Activated naive CD8-positive, alpha-beta T cell treated with anti-CD3 and anti-CD28 coated beads, Interleukin-2, amount 10 ng/mL, durations not matched to agents 7 days and 5 days (primary cell): ENCODE results near the gene AKAP11. TPM values are rescaled to one million over a fixed set of nuclear protein-coding genes. Genes with fewer than 3 reads are reported as not detected.

ENCODE experiments used
- ATAC-seq: fragments of 150-1000 bp; cut with Tn5 transposase; one replicate; pipeline ENCODE4 v1.10.0; 2021; ENCODE audit warnings: low read depth, moderate library complexity
- POLR2A ChIA-PET: fragments of 350-600 bp; sonication (Branson Sonifier 250); formaldehyde crosslinking; loops from one replicate; lab custom pipeline; 2021; ENCODE audit warnings: antibody characterized with exemption; lab: Charles Lee
- DNase-seq: peaks from one replicate; pipeline ENCODE4 v3.0.0; 2021
- H3K27ac Mint-ChIP-seq: one replicate; pipeline ENCODE4 v1.8.0; 2022; ENCODE audit warnings: mild to moderate bottlenecking, mixed read lengths
- H3K27me3 Mint-ChIP-seq: one replicate; pipeline ENCODE4 v1.8.0; 2022; ENCODE audit warnings: mild to moderate bottlenecking, moderate library complexity, mixed read lengths
- H3K36me3 Mint-ChIP-seq: one replicate; pipeline ENCODE4 v1.8.0; 2021; ENCODE audit warnings: mild to moderate bottlenecking, mixed read lengths
- H3K4me1 Mint-ChIP-seq: one replicate; pipeline ENCODE4 v1.8.0; 2021; ENCODE audit warnings: mixed read lengths
- H3K4me3 Mint-ChIP-seq: one replicate; pipeline ENCODE4 v1.8.0; 2022; ENCODE audit warnings: mild to moderate bottlenecking, moderate library complexity, mixed read lengths
- H3K9me3 Mint-ChIP-seq: one replicate; pipeline ENCODE4 v1.8.0; 2021; ENCODE audit warnings: mixed read lengths
- total RNA-seq, 2 experiments: library from RNA; stranded (reverse); gene quantifications; one replicate each; pipeline ENCODE4 v1.2.3, GENCODE V29; 2021

The AKAP11 gene
- total RNA-seq, 2 experiments from 2014 or later: 30.1 to 30.6 TPM

DNA sequence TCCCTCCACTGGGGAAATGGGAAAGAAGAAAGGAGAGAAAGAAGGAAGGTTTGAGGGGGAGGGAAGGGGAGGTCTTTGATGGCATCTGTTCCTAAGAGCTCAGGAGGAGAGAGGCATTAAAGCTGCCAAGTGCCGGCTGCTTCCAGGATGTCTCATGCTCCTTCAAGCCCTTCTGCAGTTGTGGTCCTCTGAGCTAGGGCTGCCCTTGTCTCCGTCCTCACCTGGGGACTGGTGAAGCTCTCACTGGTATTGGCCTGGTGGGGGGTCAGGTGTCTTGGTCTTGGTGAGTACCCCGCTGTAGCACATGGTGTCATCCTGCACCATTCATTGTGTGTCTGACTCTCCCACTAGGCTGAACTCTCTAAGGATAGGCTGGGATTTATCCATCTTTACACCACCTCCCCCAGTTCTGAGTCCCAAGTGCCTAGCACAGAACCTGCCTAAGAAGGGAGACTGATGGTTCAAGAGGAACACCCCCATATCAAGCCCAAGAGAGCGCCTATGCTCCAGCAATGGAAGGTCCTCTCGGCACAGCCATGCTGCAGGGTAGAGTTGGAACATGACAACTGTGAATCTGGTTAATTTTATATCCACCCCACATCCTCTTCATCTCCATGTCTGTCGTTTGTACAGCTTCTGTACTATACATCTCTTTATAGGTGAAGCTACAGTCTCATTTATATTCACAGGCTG, 83.7 kb downstream of the AKAP11 start:
- H3K4me3 Mint-ChIP-seq: peak overlapping the region; percentile 72
- POLR2A ChIA-PET: interaction anchor here (1.1 to 2.0 kb wide), 5 partner anchors 12 to 636 kb away, joined by 3 to 10 read pairs (median 9); no protein-coding TSS in a partner anchor
- H3K27ac Mint-ChIP-seq: peak overlapping the region; percentile 97
- H3K36me3 Mint-ChIP-seq: peaks cover 9% of the 10 kb centered on the region
- H3K27me3 Mint-ChIP-seq: no peaks in the 10 kb centered on the region
- DNase-seq: peak; percentile 34
- ATAC-seq: peak; percentile 4
- no peaks in the 10 kb centered on the region for H3K9me3 Mint-ChIP-seq
- H3K4me1 Mint-ChIP-seq: peaks cover 25% of the 10 kb centered on the region

DNA sequence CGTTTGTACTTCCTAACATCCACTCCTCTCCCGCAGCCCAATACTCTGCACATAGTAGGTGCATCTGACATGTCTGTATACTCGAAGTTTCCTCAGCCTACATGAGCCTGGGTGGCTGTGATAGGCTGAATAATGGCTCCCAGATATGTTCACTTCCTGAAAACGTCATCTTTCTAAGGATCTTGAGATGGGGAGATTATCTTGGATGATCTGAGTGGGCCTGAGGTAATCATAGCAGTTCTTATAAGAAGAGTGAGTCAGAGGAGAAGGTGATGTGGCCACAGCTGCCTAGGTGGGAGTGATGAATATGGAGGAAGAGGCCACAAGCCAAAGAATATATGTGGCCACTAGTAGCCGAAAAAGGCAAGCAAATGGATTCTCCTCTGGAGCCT, 84.2 kb downstream of the AKAP11 start:
- DNase-seq (no peak), ATAC-seq (no peak)
- H3K27me3 Mint-ChIP-seq: no peaks in the 10 kb centered on the region
- POLR2A ChIA-PET: interaction anchor here (1.8 kb wide), 1 partner anchor 36 kb away, joined by 9 read pairs; no protein-coding TSS in a partner anchor
- peaks cover 25% of the 10 kb centered on the region for H3K4me1 Mint-ChIP-seq
- H3K4me3 Mint-ChIP-seq: no peak overlapping the region
- H3K9me3 Mint-ChIP-seq: no peaks in the 10 kb centered on the region
- peaks cover 9% of the 10 kb centered on the region for H3K36me3 Mint-ChIP-seq
- H3K27ac Mint-ChIP-seq: peak overlapping the region; percentile 23

DNA sequence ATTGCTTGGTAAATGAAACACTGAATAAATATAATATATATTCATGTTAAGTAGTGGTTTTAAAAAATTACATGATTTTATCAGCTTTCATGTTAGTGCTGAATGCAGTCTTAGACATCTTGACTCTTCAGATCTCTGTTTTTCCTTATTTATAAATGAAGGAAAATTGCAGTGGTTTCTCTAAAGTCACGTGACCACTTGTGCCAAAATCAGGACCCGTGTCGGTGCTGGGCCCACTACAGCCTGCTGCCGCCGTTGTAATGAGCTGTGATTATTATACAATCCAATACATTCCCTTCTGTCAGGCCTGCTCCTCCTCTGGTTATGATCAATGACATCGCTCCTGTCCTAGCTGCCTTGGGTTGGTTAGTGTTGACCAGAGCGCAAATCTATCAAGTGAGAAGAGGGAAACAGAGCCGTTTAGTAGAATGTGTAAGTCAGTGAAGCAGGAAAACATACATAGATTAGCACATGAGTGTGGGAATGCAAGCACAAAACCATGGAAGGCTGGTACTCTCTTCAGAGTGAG, 88.2 kb downstream of the AKAP11 start:
- Mint-ChIP-seq H3K9me3 (no peaks in the 10 kb centered on the region), H3K27me3 (no peaks in the 10 kb centered on the region), H3K4me1 (peaks cover 17% of the 10 kb centered on the region), H3K4me3 (no peak overlapping the region), H3K36me3 (peaks cover 7% of the 10 kb centered on the region), H3K27ac (no peak overlapping the region)
- POLR2A ChIA-PET: interaction anchor here (0.6 kb wide), 1 partner anchor 219 kb away, joined by 3 read pairs; no protein-coding TSS in a partner anchor
- DNase-seq: no peak
- no peak for ATAC-seq

DNA sequence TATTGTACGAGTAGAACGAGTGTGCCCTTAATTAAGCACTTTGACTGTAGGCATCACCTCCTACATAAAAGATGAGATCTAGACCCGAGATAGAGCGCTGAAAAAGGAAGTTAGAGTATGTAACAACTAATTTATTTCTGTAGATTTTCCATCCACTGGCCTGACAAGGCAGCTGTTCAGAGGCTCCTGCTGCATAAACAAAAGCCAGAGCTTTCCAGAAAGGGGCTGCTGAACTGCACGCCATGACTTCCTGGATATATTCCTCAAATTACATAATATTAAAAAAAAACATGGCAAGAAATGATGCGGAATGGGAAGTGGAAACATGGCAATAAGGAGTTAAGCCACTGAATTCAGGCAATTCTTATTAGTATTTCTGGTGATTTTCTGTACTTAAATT, 89.7 kb downstream of the AKAP11 start:
- H3K4me1 Mint-ChIP-seq: peaks cover 7% of the 10 kb centered on the region
- H3K27ac Mint-ChIP-seq: no peak overlapping the region
- POLR2A ChIA-PET: no interaction called here
- H3K36me3 Mint-ChIP-seq: peaks cover 2% of the 10 kb centered on the region
- H3K4me3 Mint-ChIP-seq: no peak overlapping the region
- DNase-seq (no peak), ATAC-seq (no peak)
- H3K9me3 Mint-ChIP-seq: no peaks in the 10 kb centered on the region
- no peaks in the 10 kb centered on the region for H3K27me3 Mint-ChIP-seq

DNA sequence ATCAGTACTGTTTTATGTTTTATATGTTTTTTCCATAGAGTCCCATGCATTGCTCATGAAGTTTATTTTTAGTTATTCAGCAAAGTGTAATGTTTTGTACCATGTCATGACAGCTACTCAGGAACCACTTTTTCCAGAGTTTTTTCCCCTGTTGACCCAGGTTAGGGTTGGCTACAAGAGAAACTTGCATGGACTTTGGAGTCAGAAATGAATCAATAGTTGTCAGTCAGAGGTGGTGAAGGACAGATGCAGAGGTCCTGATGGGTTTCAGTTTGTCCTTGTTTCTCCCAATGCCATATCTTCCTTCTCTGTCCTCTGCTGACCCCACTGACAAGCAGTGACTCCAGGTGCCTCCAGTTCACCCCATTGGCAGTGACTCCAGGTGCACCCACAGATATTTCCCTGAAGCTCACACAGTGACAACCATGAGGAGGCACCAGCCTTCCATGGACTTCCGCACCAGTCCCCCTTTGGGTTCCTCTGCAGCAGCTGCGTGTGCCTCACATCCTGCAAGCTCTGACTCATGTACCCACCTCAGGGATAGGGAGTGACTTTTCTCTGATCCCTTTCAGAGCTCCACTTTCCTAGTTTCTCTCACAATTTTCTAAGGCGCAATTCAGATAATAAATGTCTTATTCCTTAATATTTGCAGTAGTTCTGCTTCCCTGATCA, 92.1 kb downstream of the AKAP11 start:
- peaks cover 13% of the 10 kb centered on the region for H3K4me1 Mint-ChIP-seq
- DNase-seq: no peak
- POLR2A ChIA-PET: interaction anchor here (1.0 kb wide), 1 partner anchor 9 kb away, joined by 3 read pairs; no protein-coding TSS in a partner anchor
- no peaks in the 10 kb centered on the region for H3K36me3 Mint-ChIP-seq
- no peaks in the 10 kb centered on the region for H3K27me3 Mint-ChIP-seq
- ATAC-seq: no peak
- no peak overlapping the region for H3K27ac Mint-ChIP-seq
- no peak overlapping the region for H3K4me3 Mint-ChIP-seq
- no peaks in the 10 kb centered on the region for H3K9me3 Mint-ChIP-seq

DNA sequence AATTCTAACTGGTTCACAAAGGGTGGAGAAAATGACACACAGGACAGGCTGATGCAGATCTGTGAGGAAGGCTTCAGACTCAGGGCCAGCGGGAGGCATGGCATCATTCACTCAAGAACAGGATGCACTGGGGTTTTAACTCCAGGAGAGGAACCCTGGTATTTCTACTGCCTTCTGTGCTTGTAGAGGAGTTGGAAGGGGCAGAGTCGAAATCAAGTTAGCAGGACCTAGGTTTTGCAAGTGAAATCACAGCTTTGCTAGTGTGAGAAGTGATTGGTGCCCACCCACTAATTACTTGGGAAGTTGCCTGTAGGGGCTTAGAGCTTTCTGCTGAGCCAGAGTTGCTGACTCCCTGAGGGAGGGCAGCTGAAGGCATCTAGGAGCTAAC, 92.7 kb downstream of the AKAP11 start:
- Mint-ChIP-seq H3K9me3 (no peaks in the 10 kb centered on the region), H3K27me3 (no peaks in the 10 kb centered on the region), H3K27ac (no peak overlapping the region), H3K4me3 (no peak overlapping the region), H3K4me1 (peaks cover 13% of the 10 kb centered on the region), H3K36me3 (no peaks in the 10 kb centered on the region)
- POLR2A ChIA-PET: interaction anchor here (1.0 kb wide), 1 partner anchor 9 kb away, joined by 3 read pairs; no protein-coding TSS in a partner anchor
- ATAC-seq (no peak), DNase-seq (no peak)

DNA sequence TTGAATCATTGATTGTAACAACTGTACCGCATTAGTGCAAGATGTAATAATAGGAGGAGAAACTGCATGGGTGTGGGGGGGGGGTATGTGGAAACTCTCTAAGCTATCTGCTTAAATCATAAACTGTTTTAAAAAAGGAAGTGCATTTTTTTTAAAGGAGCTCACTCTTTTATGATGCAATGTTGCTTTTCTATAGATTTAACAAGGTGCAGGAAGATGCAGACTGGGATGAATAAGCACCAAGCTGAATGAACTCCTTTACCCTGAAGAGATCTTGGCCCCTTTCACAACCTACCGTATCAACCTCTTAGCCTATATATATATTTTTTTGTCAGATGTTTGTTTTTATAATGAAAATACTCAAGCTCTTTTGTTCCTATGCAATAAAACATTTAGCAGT, 95.9 kb downstream of the AKAP11 start:
- DNase-seq: no peak
- ATAC-seq: no peak
- Mint-ChIP-seq H3K27me3 (no peaks in the 10 kb centered on the region), H3K9me3 (peaks cover 2% of the 10 kb centered on the region), H3K4me3 (no peak overlapping the region), H3K27ac (no peak overlapping the region), H3K36me3 (peaks cover 2% of the 10 kb centered on the region), H3K4me1 (peaks cover 21% of the 10 kb centered on the region)
- POLR2A ChIA-PET: interaction anchor here (0.8 kb wide), 2 partner anchors 10 to 13 kb away, joined by 3 to 5 read pairs; no protein-coding TSS in a partner anchor

DNA sequence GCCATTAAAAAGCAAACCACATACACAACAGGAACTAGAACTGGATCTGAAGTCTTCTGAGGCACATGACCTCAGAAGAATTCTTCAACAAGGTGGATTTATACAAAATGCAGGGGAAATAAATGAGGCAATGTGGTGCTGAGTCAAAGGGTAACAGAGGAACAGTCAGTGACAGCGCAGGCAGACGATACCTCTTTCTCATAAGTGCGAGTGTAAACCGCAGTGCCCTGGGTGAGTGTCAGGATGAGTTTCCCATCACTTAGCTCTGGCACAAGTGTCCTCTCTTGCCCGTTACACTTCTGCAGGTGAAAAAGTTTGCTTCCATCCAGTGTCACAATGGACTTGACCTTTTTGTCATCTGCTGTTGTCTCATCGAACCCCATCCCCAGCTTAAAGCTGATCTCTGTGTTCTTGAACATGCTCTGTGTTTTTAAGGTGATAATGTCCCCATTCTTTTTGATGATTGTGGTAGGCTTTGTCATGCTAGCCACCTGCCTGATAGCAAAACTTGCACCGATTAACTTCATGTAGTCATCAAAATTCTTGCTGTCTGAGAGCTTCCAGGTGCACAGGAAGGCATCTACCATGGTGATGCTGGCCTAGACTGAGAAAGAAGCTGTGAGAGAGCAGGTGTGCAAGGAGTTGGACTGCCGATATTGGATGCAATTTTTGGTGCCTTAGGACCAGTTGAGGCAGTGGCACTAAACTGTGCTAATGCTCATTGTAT, 97.3 kb downstream of the AKAP11 start:
- POLR2A ChIA-PET: interaction anchor here (0.7 kb wide), 1 partner anchor 23 kb away, joined by 3 read pairs; no protein-coding TSS in a partner anchor
- no peak overlapping the region for H3K27ac Mint-ChIP-seq
- no peak overlapping the region for H3K4me3 Mint-ChIP-seq
- no peaks in the 10 kb centered on the region for H3K27me3 Mint-ChIP-seq
- ATAC-seq (no peak), DNase-seq (no peak)
- peaks cover 2% of the 10 kb centered on the region for H3K36me3 Mint-ChIP-seq
- H3K4me1 Mint-ChIP-seq: peaks cover 23% of the 10 kb centered on the region
- H3K9me3 Mint-ChIP-seq: peaks cover 2% of the 10 kb centered on the region

DNA sequence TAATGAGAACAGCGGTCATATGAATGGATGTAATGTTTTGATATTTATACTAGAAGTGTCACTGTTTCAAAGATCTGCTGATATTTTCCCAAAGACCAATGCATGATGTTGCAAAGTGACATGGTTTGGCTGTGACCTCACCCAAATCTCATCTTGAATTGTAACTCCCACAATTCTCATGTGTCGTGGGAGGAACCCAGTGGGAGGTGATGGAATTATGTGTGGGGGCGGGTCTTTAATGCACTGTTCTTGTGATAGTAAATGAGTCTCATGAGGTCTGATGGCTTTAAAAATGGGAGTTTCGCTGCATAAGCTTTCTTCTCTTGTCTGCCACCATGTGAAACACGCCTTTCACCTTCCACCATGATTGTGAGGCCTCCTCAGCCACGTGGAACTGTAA, 98.3 kb downstream of the AKAP11 start:
- Mint-ChIP-seq H3K9me3 (peaks cover 2% of the 10 kb centered on the region), H3K36me3 (peaks cover 2% of the 10 kb centered on the region), H3K27me3 (no peaks in the 10 kb centered on the region), H3K27ac (no peak overlapping the region), H3K4me1 (peaks cover 19% of the 10 kb centered on the region), H3K4me3 (no peak overlapping the region)
- ATAC-seq (no peak), DNase-seq (no peak)
- POLR2A ChIA-PET: no interaction called here

Other genes with a start within 250 kb of the AKAP11 start
- 10 to 100 TPM; 18.9 to 19.1 TPM for gene DGKH, start 223.5 kb upstream of the AKAP11 start, total RNA-seq